HepG2 (cell line): Measurements from ENCODE around the gene HOXA1. TPM values are rescaled to one million over a fixed set of nuclear protein-coding genes. Genes with fewer than 3 reads are reported as not detected.
A peak's percentile ranks its signal among the peaks of the same experiment; 100 is the strongest.

Experiments
- CHD4 ChIP-seq: fragments of 200-600 bp; sonication (generic); IDR thresholded peaks from 2 replicates; pipeline ENCODE4 v1.7.0; 2017; ENCODE audit warnings: mild to moderate bottlenecking, low read length, borderline replicate concordance
- HDAC1 ChIP-seq: sonication (generic); formaldehyde crosslinking; IDR thresholded peaks from 2 replicates; pipeline ENCODE4 v1.5.1; 2020; ENCODE audit warnings: mild to moderate bottlenecking, missing genetic modification reagents
- MAZ ChIP-seq, 2 experiments: sonication (generic) in 1 of 2; formaldehyde crosslinking in 1 of 2; IDR thresholded peaks; 2 replicates each; pipeline versions ENCODE4 v1.5.0 to v1.6.1; 2012 to 2020; ENCODE audit warnings: low read depth in 2 of 2, mild to moderate bottlenecking in 2 of 2, borderline replicate concordance in 1 of 2, improper control_type of control experiment in 1 of 2, low read length in 1 of 2, missing genetic modification reagents in 1 of 2, moderate library complexity in 1 of 2
- MED1 ChIP-seq: sonication (generic); formaldehyde crosslinking; IDR thresholded peaks from 2 replicates; pipeline ENCODE4 v1.4.0; 2020; ENCODE audit warnings: missing genetic modification reagents
- NR2F2 ChIP-seq: IDR thresholded peaks from 2 replicates; pipeline ENCODE4 v1.6.1; 2012; ENCODE audit warnings: low read depth, inconsistent platforms, borderline replicate concordance
- PHF8 ChIP-seq: sonication (generic); formaldehyde crosslinking; IDR thresholded peaks from 2 replicates; pipeline ENCODE4 v1.5.0; 2020; ENCODE audit warnings: missing genetic modification reagents
- POGK ChIP-seq: sonication (generic); formaldehyde crosslinking; conservative IDR thresholded peaks from 2 replicates; pipeline ENCODE4 v1.8.0; 2022; ENCODE audit warnings: mild to moderate bottlenecking, moderate library complexity, missing genetic modification reagents
- RBAK ChIP-seq: sonication (generic); formaldehyde crosslinking; IDR thresholded peaks from 2 replicates; pipeline ENCODE4 v1.5.1; 2020; ENCODE audit warnings: mild to moderate bottlenecking, missing genetic modification reagents
- RBFOX2 ChIP-seq: fragments of 200-400 bp; formaldehyde crosslinking; IDR thresholded peaks from 2 replicates; pipeline ENCODE4 v1.6.1; 2017; ENCODE audit warnings: low read depth, mild to moderate bottlenecking, low read length
- SALL1 ChIP-seq: sonication (generic); formaldehyde crosslinking; IDR thresholded peaks from 2 replicates; pipeline ENCODE4 v1.8.0; 2022; ENCODE audit warnings: mild to moderate bottlenecking, missing genetic modification reagents
- TFDP1 ChIP-seq: IDR thresholded peaks from 2 replicates; pipeline ENCODE4 v1.6.1; 2016; ENCODE audit warnings: missing compliant biosample characterization, missing genetic modification reagents, borderline replicate concordance
- TMF1 ChIP-seq: sonication (generic); formaldehyde crosslinking; IDR thresholded peaks from 2 replicates; pipeline ENCODE4 v1.8.1; 2022; ENCODE audit warnings: low read depth, missing genetic modification reagents
- XRCC5 ChIP-seq: fragments of 200-400 bp; formaldehyde crosslinking; optimal IDR thresholded peaks from 2 replicates; pipeline ENCODE3; 2017; ENCODE audit warnings: mild to moderate bottlenecking, low read length
- ZBTB38 ChIP-seq: sonication (generic); formaldehyde crosslinking; IDR thresholded peaks from 2 replicates; pipeline ENCODE4 v1.5.1; 2020; ENCODE audit warnings: mild to moderate bottlenecking, missing genetic modification reagents
- ZMAT3 ChIP-seq: sonication (generic); formaldehyde crosslinking; conservative IDR thresholded peaks from 2 replicates; pipeline ENCODE4 v1.7.0; 2021; ENCODE audit warnings: missing genetic modification reagents
- ZNF205 ChIP-seq: IDR thresholded peaks from 2 replicates; pipeline ENCODE4 v1.6.1; 2018; ENCODE audit warnings: missing biosample characterization, missing genetic modification reagents
- ZNF513 ChIP-seq: sonication (generic); formaldehyde crosslinking; conservative IDR thresholded peaks from 2 replicates; pipeline ENCODE4 v1.5.0; 2020; ENCODE audit warnings: missing genetic modification reagents
- ZNF562 ChIP-seq: sonication (generic); formaldehyde crosslinking; IDR thresholded peaks from 2 replicates; pipeline ENCODE4 v1.8.0; 2022; ENCODE audit warnings: missing genetic modification reagents, borderline replicate concordance
- ZNF614 ChIP-seq: IDR thresholded peaks from 2 replicates; pipeline ENCODE4 v1.6.1; 2018; ENCODE audit warnings: missing biosample characterization, missing genetic modification reagents, inconsistent platforms, borderline replicate concordance
- ZNF768 ChIP-seq: sonication (generic); formaldehyde crosslinking; IDR thresholded peaks from 2 replicates; pipeline ENCODE4 v1.4.0; 2020; ENCODE audit warnings: missing genetic modification reagents
- ZNF800 ChIP-seq: sonication (generic); formaldehyde crosslinking; IDR thresholded peaks from 2 replicates; pipeline ENCODE4 v1.4.0; 2020; ENCODE audit warnings: missing genetic modification reagents
- ZSCAN21 ChIP-seq: sonication (generic); formaldehyde crosslinking; IDR thresholded peaks from 2 replicates; pipeline ENCODE4 v1.8.0; 2022; ENCODE audit warnings: mild to moderate bottlenecking, missing genetic modification reagents, moderate library complexity, borderline replicate concordance
- polyA plus RNA-seq, 8 experiments: library from polyadenylated mRNA; depleted of rRNA in 3 of 8; stranded (reverse) in 7 of 8; unstranded in 1 of 8; fragments of >200 nt; fragmentation: Illumina TruSeq in 4 of 8; extraction: Trizol in 4 of 8; gene quantifications; 2 replicates each; pipeline versions ENCODE4 v1.2.1 to v1.2.3, GENCODE V29; 2011 to 2016; ENCODE audit warnings: low read depth in 4 of 8, missing spikeins in 1 of 8, mixed read lengths in 1 of 8; ENCODE audit not compliant: insufficient read depth in 1 of 8
- total RNA-seq, 5 experiments: library from RNA; depleted of rRNA; stranded (reverse); fragments of >200 nt; fragmentation: Illumina TruSeq; extraction: Trizol; gene quantifications; 2 replicates each; pipeline ENCODE4 v1.2.3, GENCODE V29; 2016; ENCODE audit warnings: low read depth in 1 of 5

HOXA1 gene
- total and polyA plus RNA-seq, 2 of the 13 experiments (the other 11 are each of a cell fraction or from before 2014, with no cell fraction given), result 0.18 to 0.20 TPM

- peak; percentile 44; the same call in 1 of the 2 replicates for TF ChIP-seq ZNF562
- no peak for TF ChIP-seq ZNF614 (CRISPR knock-in tag)
- no peak for TF ChIP-seq RBAK (CRISPR knock-in tag)
- TF ChIP-seq POGK, result peak; percentile 9; the same call in 1 of the 2 replicates
- peak; percentile 29; the same call in 1 of the 2 replicates for TF ChIP-seq HDAC1 (CRISPR knock-in tag)
- 0 out of 2 replicates have a peak, but pooled peaks have one; percentile 53 for TF ChIP-seq MAZ (IDR thresholded peaks at IDR 0.05; ENCODE audit: borderline replicate concordance, low read depth, low read length)
- TF ChIP-seq MAZ (CRISPR knock-in tag; IDR thresholded peaks at IDR 0.05; ENCODE audit: low read depth), result no peak; the same call in none of the 2 replicates
- TF ChIP-seq SALL1 (CRISPR knock-in tag), result 0 out of 2 replicates have a peak, but pooled peaks have one; percentile 15
- TF ChIP-seq ZNF513 (CRISPR knock-in tag), result no peak
- TF ChIP-seq TFDP1 (CRISPR knock-in tag), result peak; percentile 54; the same call in 1 of the 2 replicates
- peak; percentile 54 for TF ChIP-seq PHF8
- TF ChIP-seq NR2F2, result 0 out of 2 replicates have a peak, but pooled peaks have one; percentile 6
- TF ChIP-seq ZBTB38 (CRISPR knock-in tag), result peak; percentile 38; the same call in 1 of the 2 replicates
- TF ChIP-seq MED1, result peak; percentile 36; the same call in 1 of the 2 replicates
- peak; percentile 34; the same call in 1 of the 2 replicates for TF ChIP-seq RBFOX2
- TF ChIP-seq CHD4, result no peak
- 0 out of 2 replicates have a peak, but pooled peaks have one; percentile 32 for TF ChIP-seq ZNF800 (CRISPR knock-in tag)
- TF ChIP-seq ZMAT3 (CRISPR knock-in tag), result 0 out of 2 replicates have a peak, but pooled peaks have one; percentile 29
- TF ChIP-seq ZSCAN21 (CRISPR knock-in tag), result peak; percentile 38; the same call in 1 of the 2 replicates
- TF ChIP-seq XRCC5, result peak; percentile 62
- peak; percentile 22; the same call in 1 of the 2 replicates for TF ChIP-seq TMF1 (CRISPR knock-in tag)
- TF ChIP-seq ZNF768, result 0 out of 2 replicates have a peak, but pooled peaks have one; percentile 28
- no peak for TF ChIP-seq ZNF205
These were observed 34.1 kb upstream of the HOXA1 start (continued) for GRCh38 chr7:27129729-27130539.
